Measurements from ENCODE around the gene PTPN21. TPM values are rescaled to one million over a fixed set of nuclear protein-coding genes. Genes with fewer than 3 reads are reported as not detected.
A peak's percentile ranks its signal among the peaks of the same experiment; 100 is the strongest.

PTPN21 gene
- total RNA-seq, 1 experiment from 2014 or later: 15.0 TPM

- H3K9me3 ChIP-seq (ENCODE audit: control insufficient read depth, insufficient read depth, low read depth, low read length): no peaks in the 10 kb centered on the region
- no peaks in the 10 kb centered on the region for H3K36me3 ChIP-seq (ENCODE audit: control insufficient read depth, insufficient read depth, low read length)
- ATAC-seq (no peak), DNase-seq (ENCODE audit: low read depth, low spot score) (no peak)
- in situ Hi-C loops (cut with HindIII; ENCODE audit: low pct_unique_long_range_greater_than_20kb, low sequenced_read_pairs) (no loop called here), intact Hi-C loops (cut with micrococcal nuclease; ENCODE audit: unreplicated experiment) (no loop called here)
- no peak overlapping the region for H3K4me3 ChIP-seq (ENCODE audit: low read depth in 2 of 2, low read length in 2 of 2)
- ChIA-PET CTCF (no interaction called here), POLR2A (no interaction called here)
- H3K27ac ChIP-seq (ENCODE audit: low read length): no peak overlapping the region
- H3K4me1 ChIP-seq (ENCODE audit: control insufficient read depth, insufficient read depth, low read length): no peaks in the 10 kb centered on the region
- no TSS peak for BruUV-seq (replicated peaks)
- no peaks in the 10 kb centered on the region for H3K27me3 ChIP-seq (ENCODE audit: control insufficient read depth, insufficient read depth, low read length)
- TF ChIP-seq REST (IDR thresholded peaks at IDR 0.05; ENCODE audit: insufficient read depth in 1 of 2, low read depth in 2 of 2, low read length in 1 of 2) (no peak), CTCF (IDR thresholded peaks at IDR 0.05) (peak; percentile 53)
Observed at GRCh38 chr14:88463318-88463717, 91.5 kb downstream of the PTPN21 start.

GRCh38 chr14:88454886-88455285, 99.9 kb downstream of the PTPN21 start:
- H3K4me3 ChIP-seq (ENCODE audit: low read depth in 2 of 2, low read length in 2 of 2): no peak overlapping the region
- H3K36me3 ChIP-seq (ENCODE audit: control insufficient read depth, insufficient read depth, low read length): no peaks in the 10 kb centered on the region
- no peaks in the 10 kb centered on the region for H3K27me3 ChIP-seq (ENCODE audit: control insufficient read depth, insufficient read depth, low read length)
- no peak overlapping the region for H3K27ac ChIP-seq (ENCODE audit: low read length)
- intact Hi-C loops (cut with micrococcal nuclease; ENCODE audit: unreplicated experiment) (no loop called here), in situ Hi-C loops (cut with HindIII; ENCODE audit: low pct_unique_long_range_greater_than_20kb, low sequenced_read_pairs) (no loop called here)
- ChIA-PET POLR2A (no interaction called here), CTCF (interaction anchor here (0.9 kb wide), 1 partner anchor 265 kb away, joined by 4 read pairs; no protein-coding TSS in a partner anchor)
- no peaks in the 10 kb centered on the region for H3K9me3 ChIP-seq (ENCODE audit: control insufficient read depth, insufficient read depth, low read depth, low read length)
- no TSS peak for BruUV-seq (replicated peaks)
- ATAC-seq (no peak), DNase-seq (ENCODE audit: low read depth, low spot score) (no peak)
- TF ChIP-seq CTCF (IDR thresholded peaks at IDR 0.05) (no peak), POLR2AphosphoS5 (IDR thresholded peaks at IDR 0.05; ENCODE audit: low read depth, low read length) (no peak), TCF7L2 (IDR thresholded peaks at IDR 0.05; ENCODE audit: low read depth, low read length) (no peak), REST (IDR thresholded peaks at IDR 0.05; ENCODE audit: insufficient read depth in 1 of 2, low read depth in 2 of 2, low read length in 1 of 2) (no peak), SIN3A (IDR thresholded peaks at IDR 0.05; ENCODE audit: borderline replicate concordance, insufficient read depth, low read depth, low read length) (no peak)
- no peaks in the 10 kb centered on the region for H3K4me1 ChIP-seq (ENCODE audit: control insufficient read depth, insufficient read depth, low read length)
